ENCODE measurements around the gene ABCG8.

The ABCG8 gene

GRCh38 chr2:43854671-43855070 is 15.9 kb downstream of the ABCG8 start:
- H3K27ac Mint-ChIP-seq: no peak overlapping the region
- H3K36me3 Mint-ChIP-seq (ENCODE audit: low read depth): no peaks in the 10 kb centered on the region
- H3K27me3 Mint-ChIP-seq (ENCODE audit: low read depth): peaks cover 43% of the 10 kb centered on the region
- no peak for TF ChIP-seq CTCF (IDR thresholded peaks at IDR 0.05; ENCODE audit: unreplicated experiment in 3 of 3)
- peaks cover 5% of the 10 kb centered on the region for H3K4me1 Mint-ChIP-seq
- no peak overlapping the region for H3K4me3 Mint-ChIP-seq
- peaks cover 9% of the 10 kb centered on the region for H3K9me3 Mint-ChIP-seq

GRCh38 chr2:43855292-43855691 is 16.5 kb downstream of the ABCG8 start:
- Mint-ChIP-seq H3K27me3 (ENCODE audit: low read depth) (peaks cover 43% of the 10 kb centered on the region), H3K36me3 (ENCODE audit: low read depth) (no peaks in the 10 kb centered on the region), H3K27ac (no peak overlapping the region), H3K9me3 (peaks cover 9% of the 10 kb centered on the region), H3K4me3 (no peak overlapping the region), H3K4me1 (peaks cover 5% of the 10 kb centered on the region)
- no peak for TF ChIP-seq CTCF (IDR thresholded peaks at IDR 0.05; ENCODE audit: unreplicated experiment in 3 of 3)

GRCh38 chr2:43872151-43872550 is 33.4 kb downstream of the ABCG8 start:
- TF ChIP-seq CTCF (IDR thresholded peaks at IDR 0.05; ENCODE audit: unreplicated experiment in 3 of 3): no peak
- Mint-ChIP-seq H3K27me3 (ENCODE audit: low read depth) (peaks cover 32% of the 10 kb centered on the region), H3K36me3 (ENCODE audit: low read depth) (no peaks in the 10 kb centered on the region), H3K27ac (no peak overlapping the region), H3K9me3 (no peaks in the 10 kb centered on the region), H3K4me3 (no peak overlapping the region), H3K4me1 (no peaks in the 10 kb centered on the region)

- H3K36me3 Mint-ChIP-seq (ENCODE audit: low read depth): no peaks in the 10 kb centered on the region
- no peaks in the 10 kb centered on the region for H3K4me1 Mint-ChIP-seq
- no peaks in the 10 kb centered on the region for H3K9me3 Mint-ChIP-seq
- TF ChIP-seq CTCF (IDR thresholded peaks at IDR 0.05; ENCODE audit: unreplicated experiment in 3 of 3): no peak
- no peak overlapping the region for H3K4me3 Mint-ChIP-seq
- peaks cover 26% of the 10 kb centered on the region for H3K27me3 Mint-ChIP-seq (ENCODE audit: low read depth)
- no peak overlapping the region for H3K27ac Mint-ChIP-seq
These were observed 36.1 kb downstream of the ABCG8 start for GRCh38 chr2:43874776-43875451.

- Mint-ChIP-seq H3K4me3 (no peak overlapping the region), H3K4me1 (no peaks in the 10 kb centered on the region), H3K27ac (no peak overlapping the region), H3K36me3 (ENCODE audit: low read depth) (no peaks in the 10 kb centered on the region), H3K9me3 (no peaks in the 10 kb centered on the region), H3K27me3 (ENCODE audit: low read depth) (peaks cover 16% of the 10 kb centered on the region)
- TF ChIP-seq CTCF (IDR thresholded peaks at IDR 0.05; ENCODE audit: unreplicated experiment in 3 of 3): peak; percentile 81 to 87 (median 83)
These were observed 39.2 kb downstream of the ABCG8 start for GRCh38 chr2:43877782-43878464.

- Mint-ChIP-seq H3K36me3 (ENCODE audit: low read depth) (no peaks in the 10 kb centered on the region), H3K27me3 (ENCODE audit: low read depth) (peaks cover 12% of the 10 kb centered on the region), H3K9me3 (no peaks in the 10 kb centered on the region), H3K27ac (no peak overlapping the region), H3K4me1 (no peaks in the 10 kb centered on the region), H3K4me3 (no peak overlapping the region)
- no peak for TF ChIP-seq CTCF (IDR thresholded peaks at IDR 0.05; ENCODE audit: unreplicated experiment in 3 of 3)
These were observed 40.5 kb downstream of the ABCG8 start for GRCh38 chr2:43879261-43879660.
